Measurements from ENCODE around the gene ABHD14A. TPM values are rescaled to one million over a fixed set of nuclear protein-coding genes. Genes with fewer than 3 reads are reported as not detected.
"Not testable (repeated sequence)": the region's sequence is repeated elsewhere in the genome, so short reads cannot be mapped to it uniquely, and the experiment has no call there.

The ABHD14A gene
- total RNA-seq, result 1 to 10 TPM; 6.3 to 7.5 TPM

DNA sequence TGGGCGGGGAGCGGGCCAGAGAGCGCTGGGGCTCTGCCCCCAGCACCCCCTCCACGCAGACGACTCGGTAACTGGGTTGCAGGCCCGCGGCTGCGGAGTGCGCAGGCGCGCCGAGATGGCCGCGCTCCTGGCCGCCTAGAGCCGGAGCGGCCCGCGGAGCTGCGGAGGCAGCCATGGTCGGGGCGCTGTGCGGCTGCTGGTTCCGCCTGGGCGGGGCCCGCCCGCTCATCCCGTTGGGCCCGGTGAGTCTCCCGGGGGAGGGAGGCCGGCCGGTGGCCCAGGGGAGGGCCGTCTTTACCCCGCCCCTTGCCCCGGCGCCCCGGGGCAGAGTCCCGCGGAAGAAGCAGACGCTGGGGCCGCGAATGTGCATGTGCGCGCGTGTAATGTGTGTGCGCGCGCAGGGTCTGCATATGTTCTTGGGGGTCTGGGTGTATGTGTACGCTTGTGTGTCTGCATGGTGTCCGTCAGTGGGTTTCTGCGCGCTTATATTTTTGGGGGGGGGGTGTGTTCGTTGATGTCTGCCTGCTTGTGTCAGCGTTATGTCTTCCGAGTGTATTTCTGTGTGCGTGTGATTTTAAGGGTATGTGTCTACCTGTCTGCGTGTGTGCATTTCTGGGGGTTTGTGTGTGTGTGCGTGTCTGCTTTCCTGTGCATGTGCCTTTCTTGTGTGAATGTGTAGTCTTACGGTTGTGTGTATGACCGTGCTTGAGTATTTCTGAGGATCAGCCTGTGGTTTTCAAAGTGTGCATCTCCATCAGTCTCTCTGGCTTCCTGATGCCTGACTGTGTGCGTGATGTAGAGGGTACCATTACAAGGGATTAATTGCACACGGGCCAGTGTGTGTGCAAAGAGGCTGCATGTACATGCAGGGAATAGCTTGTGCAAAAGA, at the start of gene ABHD14A:
Gene ABHD14A, plus strand, starts transcription at position 102 of the 889 bp plus-strand sequence. Its CDS starts 72 bp downstream, at position 174.
- CTCF ChIA-PET, result interaction anchor here (0.7 to 3.1 kb wide), 4 partner anchors 14 to 181 kb away, joined by 3 to 30 read pairs (median 4); partner anchors contain the start of genes PARP3 and RRP9
- POLR2A ChIA-PET, result interaction anchor here (0.6 to 1.0 kb wide), 4 partner anchors 8 to 228 kb away, joined by 3 to 4 read pairs (median 3); partner anchors contain the start of genes ACY1 and PARP3

DNA sequence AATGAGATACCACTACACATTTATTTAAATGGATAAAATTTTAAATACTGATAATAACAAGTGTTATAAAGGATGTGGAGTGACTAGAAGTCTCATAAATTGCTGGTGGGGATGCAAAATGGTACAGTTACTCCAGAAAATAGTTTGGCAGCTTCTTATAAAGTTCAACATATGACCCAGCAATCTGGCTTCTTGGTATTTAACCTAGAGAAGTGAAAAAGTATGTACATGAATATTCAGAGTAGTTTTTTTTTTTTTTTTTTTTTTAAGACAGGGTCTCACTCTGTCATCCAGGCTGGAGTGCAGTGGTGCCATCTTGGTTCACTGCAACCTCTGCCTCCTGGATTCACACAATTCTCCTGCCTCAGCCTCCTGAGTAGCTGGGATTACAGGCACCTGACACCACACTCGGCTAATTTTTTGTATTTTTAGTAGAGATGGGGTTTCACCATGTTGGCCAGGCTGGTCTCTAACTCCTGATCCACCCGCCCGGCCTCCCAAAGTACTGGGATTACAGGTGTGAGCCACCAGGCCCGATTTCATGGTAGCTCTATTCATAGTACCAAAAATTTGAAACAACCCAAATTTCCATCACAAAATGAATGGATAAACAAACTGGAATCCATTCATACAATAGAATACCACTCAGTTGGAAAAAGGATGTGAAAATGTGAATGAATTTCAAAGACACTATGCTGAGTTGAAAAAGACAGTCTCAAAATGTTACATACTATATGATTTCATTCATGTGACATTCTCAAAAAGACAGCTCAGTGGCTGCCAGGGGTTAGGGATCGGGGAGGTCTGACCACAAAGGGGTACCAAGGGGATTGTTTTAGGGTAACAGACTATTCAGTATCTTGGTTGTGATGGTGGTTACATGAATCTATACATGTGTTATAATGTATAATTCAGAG, 47.5 kb upstream of the ABHD14A start:
- Mint-ChIP-seq H3K9me3 (ENCODE audit: low read depth) (no peaks in the 10 kb centered on the region), H3K36me3 (ENCODE audit: low read depth) (peaks cover 10% of the 10 kb centered on the region), H3K4me3 (no peak overlapping the region), H3K27ac (no peak overlapping the region), H3K4me1 (no peaks in the 10 kb centered on the region), H3K27me3 (no peaks in the 10 kb centered on the region)
- intact Hi-C loops (cut with DNase I, micrococcal nuclease), result no loop called here
- ChIA-PET POLR2A (interaction anchor here (0.6 kb wide), 2 partner anchors 127 to 203 kb away, joined by 8 to 10 read pairs; no protein-coding TSS in a partner anchor), CTCF (no interaction called here)
- DNase-seq (no peak), ATAC-seq (no peak)

More for the DNA sequence above, at the start of gene ABHD14A:
- peak within 1 kb of the TSS; percentile 97 for H3K4me3 Mint-ChIP-seq
- peaks cover 34% of the 10 kb centered on the region for H3K4me1 Mint-ChIP-seq
- no peaks in the 10 kb centered on the region for H3K9me3 Mint-ChIP-seq (ENCODE audit: low read depth)
- ATAC-seq, result peak; percentile 70
- peak; percentile 81 for DNase-seq
- intact Hi-C loops (cut with DNase I, micrococcal nuclease), result loop anchor here (1.0 to 10.0 kb wide), 8 partner anchors 8 to 710 kb away; partner anchors contain the start of genes PARP3 (in 2 of the 2), RPL29 (in 2 of the 2), ACY1 (in 1 of the 2) and GNL3 (in 1 of the 2)
- no peaks in the 10 kb centered on the region for H3K27me3 Mint-ChIP-seq
- peak within 1 kb of the TSS; percentile 97 for H3K27ac Mint-ChIP-seq
- H3K36me3 Mint-ChIP-seq (ENCODE audit: low read depth), result peaks cover 9% of the 10 kb centered on the region

DNA sequence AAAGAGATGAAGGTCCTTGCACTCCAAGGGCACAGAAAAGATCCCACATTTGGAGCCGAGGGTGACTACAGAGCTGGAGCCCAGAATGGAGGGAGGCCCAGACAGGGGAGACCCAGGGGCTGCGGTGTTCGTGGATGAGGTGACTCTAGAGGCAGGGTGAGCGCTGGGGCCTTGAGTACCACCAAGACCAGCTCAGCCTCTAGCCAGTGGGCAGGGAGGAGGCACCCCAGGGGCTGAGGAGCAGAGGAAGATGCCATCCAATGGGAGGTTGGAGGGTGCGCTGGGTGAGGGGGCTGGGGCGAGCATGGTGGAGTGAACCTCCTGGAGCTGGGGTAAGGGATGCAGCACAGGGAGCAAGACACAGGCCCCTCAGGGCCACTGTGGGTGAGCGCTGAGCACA, 46.4 kb upstream of the ABHD14A start:
- ChIA-PET POLR2A (no interaction called here), CTCF (interaction anchor here (0.7 kb wide), 1 partner anchor 15 kb away, joined by 6 read pairs; no protein-coding TSS in a partner anchor)
- no peak overlapping the region for H3K4me3 Mint-ChIP-seq
- H3K36me3 Mint-ChIP-seq (ENCODE audit: low read depth), result peaks cover 16% of the 10 kb centered on the region
- no peaks in the 10 kb centered on the region for H3K4me1 Mint-ChIP-seq
- H3K27ac Mint-ChIP-seq, result no peak overlapping the region
- ATAC-seq (no peak), DNase-seq (no peak)
- H3K27me3 Mint-ChIP-seq, result no peaks in the 10 kb centered on the region
- H3K9me3 Mint-ChIP-seq (ENCODE audit: low read depth), result no peaks in the 10 kb centered on the region
- intact Hi-C loops (cut with DNase I, micrococcal nuclease), result no loop called here

DNA sequence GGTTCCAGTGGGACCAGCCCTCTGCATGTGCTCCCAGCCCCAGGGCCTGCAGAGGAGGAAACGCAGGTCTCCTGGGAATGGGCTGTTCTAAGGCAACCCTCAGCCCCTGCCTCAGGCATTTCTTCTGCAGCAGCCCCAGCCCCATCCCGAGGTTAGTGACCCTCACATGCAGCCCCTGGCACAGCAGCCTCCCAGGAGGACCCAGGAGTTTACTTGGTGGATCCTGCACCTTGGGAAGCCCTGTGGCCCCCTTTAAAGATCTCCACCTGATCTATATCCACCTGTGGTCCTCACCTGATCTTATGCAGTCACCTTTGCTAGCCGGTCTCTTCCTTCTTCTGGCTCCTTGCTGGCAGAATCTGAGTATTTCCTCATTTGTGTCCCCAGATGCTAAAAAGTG, 45.9 kb upstream of the ABHD14A start:
- H3K4me3 Mint-ChIP-seq; CTCF ChIA-PET; POLR2A ChIA-PET; DNase-seq; H3K27me3 Mint-ChIP-seq; H3K27ac Mint-ChIP-seq; ATAC-seq; H3K4me1 Mint-ChIP-seq; intact Hi-C loops (cut with DNase I, micrococcal nuclease); H3K9me3 Mint-ChIP-seq (ENCODE audit: low read depth): not testable (repeated sequence)
- peaks cover 20% of the 10 kb centered on the region for H3K36me3 Mint-ChIP-seq (ENCODE audit: low read depth)

DNA sequence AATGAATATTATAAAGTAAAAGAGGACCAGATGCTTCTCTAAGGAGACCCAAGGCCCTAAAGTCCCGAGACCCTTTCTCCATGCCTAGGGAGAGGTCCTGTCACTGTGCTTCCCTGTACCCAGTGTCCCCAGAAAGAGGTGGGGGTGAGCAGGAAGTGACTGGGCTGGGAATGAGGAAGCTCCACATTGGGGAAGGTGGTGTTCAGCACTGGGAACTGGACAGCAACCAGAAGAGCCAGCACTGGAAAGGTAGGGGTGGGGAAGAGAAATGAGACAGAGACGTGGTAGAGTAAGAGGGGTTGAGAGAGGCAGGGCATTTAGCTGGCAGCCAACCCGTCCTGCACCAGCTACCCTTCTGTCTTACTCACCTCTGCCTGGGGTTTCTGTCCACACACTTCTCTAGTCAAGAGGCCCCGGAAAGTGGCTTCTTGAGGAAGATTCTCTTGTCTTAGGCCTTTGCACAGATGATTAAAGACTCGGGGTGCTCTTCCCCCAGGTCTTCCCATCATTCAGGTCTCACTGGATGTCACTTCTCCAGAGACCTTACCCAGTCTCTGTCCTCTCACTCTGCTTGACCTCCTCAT, 45.4 kb upstream of the ABHD14A start:
- Mint-ChIP-seq H3K9me3 (ENCODE audit: low read depth) (no peaks in the 10 kb centered on the region), H3K4me1 (no peaks in the 10 kb centered on the region), H3K4me3 (no peak overlapping the region), H3K27ac (no peak overlapping the region), H3K27me3 (no peaks in the 10 kb centered on the region), H3K36me3 (ENCODE audit: low read depth) (peaks cover 24% of the 10 kb centered on the region)
- ChIA-PET POLR2A (no interaction called here), CTCF (no interaction called here)
- ATAC-seq, result no peak
- DNase-seq, result no peak
- intact Hi-C loops (cut with DNase I, micrococcal nuclease), result no loop called here

DNA sequence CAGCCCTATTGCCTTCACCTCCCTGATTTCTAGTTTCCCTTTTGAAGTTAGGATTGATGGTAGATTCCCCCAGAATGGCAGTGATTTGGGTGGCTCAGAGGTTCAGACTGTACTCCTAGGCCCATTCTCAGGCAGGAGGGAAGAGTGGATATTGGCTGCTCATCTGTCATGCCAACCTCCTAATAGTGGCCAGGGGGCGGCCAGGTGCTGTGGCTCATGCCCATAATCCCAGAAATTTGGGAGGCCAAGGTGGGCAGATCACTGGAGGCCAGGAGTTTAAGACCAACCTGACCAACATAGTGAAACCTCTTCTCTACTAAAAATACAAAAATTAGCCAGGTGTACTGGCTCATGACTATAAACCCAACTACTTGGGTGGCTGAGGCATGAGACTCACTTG, 44.4 kb upstream of the ABHD14A start:
- Mint-ChIP-seq H3K27me3 (no peaks in the 10 kb centered on the region), H3K9me3 (ENCODE audit: low read depth) (no peaks in the 10 kb centered on the region), H3K4me1 (no peaks in the 10 kb centered on the region), H3K4me3 (no peak overlapping the region), H3K36me3 (ENCODE audit: low read depth) (peaks cover 30% of the 10 kb centered on the region), H3K27ac (no peak overlapping the region)
- ChIA-PET CTCF (interaction anchor here (0.6 kb wide), 1 partner anchor 148 kb away, joined by 3 read pairs; no protein-coding TSS in a partner anchor), POLR2A (interaction anchor here (0.7 kb wide), 1 partner anchor 532 kb away, joined by 3 read pairs; no protein-coding TSS in a partner anchor)
- ATAC-seq, result no peak
- intact Hi-C loops (cut with DNase I, micrococcal nuclease), result no loop called here
- DNase-seq, result no peak

DNA sequence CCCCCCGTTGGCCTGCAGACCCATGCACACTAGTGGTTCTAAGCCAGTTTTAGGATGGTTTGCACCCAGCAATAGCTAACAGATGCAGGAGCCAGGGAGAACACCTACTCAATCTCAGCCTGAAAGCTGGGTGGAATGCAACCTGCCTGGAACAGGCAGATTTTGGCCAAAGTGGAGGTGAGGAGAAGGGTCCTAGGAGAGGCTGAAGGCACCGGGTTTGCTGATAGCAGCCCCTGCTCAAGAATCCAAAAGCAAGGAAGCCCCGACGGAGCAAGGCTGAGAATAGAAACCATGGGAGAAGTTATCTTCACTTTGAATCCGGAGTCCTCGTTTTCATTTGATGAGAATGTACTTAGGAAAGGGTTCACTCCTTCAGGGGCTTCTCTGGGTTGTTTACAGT, 43.1 kb upstream of the ABHD14A start:
- ChIA-PET POLR2A (no interaction called here), CTCF (interaction anchor here (1.4 kb wide), 1 partner anchor 10 kb away, joined by 6 read pairs; the partner anchor contains the start of genes PARP3 and RRP9)

DNA sequence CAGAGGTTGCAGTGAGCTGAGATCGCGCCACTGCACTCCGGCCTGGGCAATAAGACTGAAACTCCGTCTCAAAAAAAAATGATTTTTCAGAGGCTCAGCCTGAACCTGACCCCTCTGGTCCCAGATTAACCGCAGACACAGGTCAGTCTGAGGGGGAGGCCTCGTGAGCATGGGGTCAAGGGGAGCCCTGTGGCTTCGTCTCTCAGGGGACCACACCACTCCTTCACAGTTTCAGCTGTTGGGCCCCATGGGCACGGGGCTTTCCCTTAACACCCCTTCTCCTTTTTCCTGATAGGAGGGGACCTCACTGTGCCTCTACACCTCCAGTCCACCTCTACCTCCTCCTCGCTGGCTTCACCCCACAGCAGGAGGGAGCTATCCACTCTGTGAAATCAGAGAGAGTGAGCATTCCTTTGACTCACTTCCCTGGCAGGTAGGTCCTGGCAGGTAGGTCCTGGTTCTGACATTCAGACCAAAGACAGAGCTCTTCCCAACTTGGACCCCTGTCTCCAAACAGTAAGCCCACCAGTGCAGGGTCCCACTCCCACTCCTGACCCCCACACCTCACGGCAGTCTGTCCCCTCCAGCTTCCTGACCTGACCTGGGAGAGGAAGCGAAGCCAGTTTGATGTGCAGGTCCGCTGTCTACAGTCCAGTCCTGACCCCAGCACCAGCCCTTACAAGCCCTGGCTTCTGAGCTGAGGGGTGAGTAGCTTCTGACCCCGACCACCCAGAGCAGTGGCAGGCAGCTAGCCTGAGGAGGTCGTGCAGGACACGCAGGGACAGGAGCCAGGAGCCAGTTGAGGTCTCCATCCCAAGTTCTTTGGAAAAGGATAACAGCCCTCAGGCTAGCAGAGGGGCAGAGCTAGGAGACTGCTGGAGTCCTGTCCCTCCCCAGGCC, 42.1 kb upstream of the ABHD14A start:
- no peaks in the 10 kb centered on the region for H3K9me3 Mint-ChIP-seq (ENCODE audit: low read depth)
- ATAC-seq (no peak), DNase-seq (no peak)
- H3K4me1 Mint-ChIP-seq, result no peaks in the 10 kb centered on the region
- H3K36me3 Mint-ChIP-seq (ENCODE audit: low read depth), result peaks cover 44% of the 10 kb centered on the region
- intact Hi-C loops (cut with DNase I, micrococcal nuclease), result no loop called here
- H3K4me3 Mint-ChIP-seq, result no peak overlapping the region
- CTCF ChIA-PET, result interaction anchor here (0.6 to 1.4 kb wide), 2 partner anchors 9 to 430 kb away, joined by 3 to 6 read pairs; partner anchors contain the start of genes PARP3 and RRP9
- no peaks in the 10 kb centered on the region for H3K27me3 Mint-ChIP-seq
- POLR2A ChIA-PET, result no interaction called here
- H3K27ac Mint-ChIP-seq, result no peak overlapping the region

More for the DNA sequence above, 43.1 kb upstream of the ABHD14A start:
- DNase-seq, result no peak
- H3K9me3 Mint-ChIP-seq (ENCODE audit: low read depth), result no peaks in the 10 kb centered on the region
- no peak overlapping the region for H3K27ac Mint-ChIP-seq
- no peaks in the 10 kb centered on the region for H3K27me3 Mint-ChIP-seq
- no peak for ATAC-seq
- intact Hi-C loops (cut with DNase I, micrococcal nuclease), result no loop called here
- H3K4me3 Mint-ChIP-seq, result no peak overlapping the region
- no peaks in the 10 kb centered on the region for H3K4me1 Mint-ChIP-seq
- peaks cover 39% of the 10 kb centered on the region for H3K36me3 Mint-ChIP-seq (ENCODE audit: low read depth)

DNA sequence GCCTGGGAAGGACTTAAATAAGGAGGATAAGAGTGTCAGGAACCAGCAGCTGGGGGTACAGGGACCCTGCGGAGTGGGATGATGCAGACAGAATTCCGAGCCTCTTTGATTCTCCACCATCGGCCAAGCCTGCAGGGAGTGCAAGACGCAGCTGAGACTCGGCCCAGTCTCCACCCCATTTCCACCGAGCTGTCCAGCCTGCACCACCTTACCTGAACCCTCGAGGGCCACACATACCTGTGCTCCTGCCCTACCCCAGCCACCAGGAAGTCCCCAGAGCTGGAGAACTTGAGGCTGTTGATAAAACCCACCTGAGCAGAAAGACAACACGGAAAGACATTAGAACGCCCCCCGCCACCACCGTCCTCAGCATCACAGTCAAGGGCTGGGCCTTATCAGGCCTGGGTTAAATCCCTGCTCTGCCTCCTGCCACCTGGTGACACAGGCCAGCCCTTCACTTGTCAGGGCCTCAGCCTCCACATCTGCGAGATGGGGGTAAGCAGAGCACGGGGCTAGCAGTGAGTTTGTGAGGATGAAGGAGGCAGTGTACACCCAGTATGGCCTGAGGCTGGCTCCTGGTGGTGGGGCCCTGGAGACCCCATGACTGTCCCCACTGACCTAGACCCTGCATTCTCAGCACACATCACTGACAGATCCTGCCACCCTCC, 41.3 kb upstream of the ABHD14A start:
- CTCF ChIA-PET, result no interaction called here
- H3K4me3 Mint-ChIP-seq, result no peak overlapping the region
- H3K27me3 Mint-ChIP-seq, result no peaks in the 10 kb centered on the region
- no peak overlapping the region for H3K27ac Mint-ChIP-seq
- POLR2A ChIA-PET, result no interaction called here
- DNase-seq (no peak), ATAC-seq (no peak)
- intact Hi-C loops (cut with DNase I, micrococcal nuclease), result no loop called here
- peaks cover 6% of the 10 kb centered on the region for H3K4me1 Mint-ChIP-seq
- peaks cover 49% of the 10 kb centered on the region for H3K36me3 Mint-ChIP-seq (ENCODE audit: low read depth)
- H3K9me3 Mint-ChIP-seq (ENCODE audit: low read depth), result no peaks in the 10 kb centered on the region
